Gastroesophageal sphincter (tissue), 3 donors: ENCODE measurements around the gene SELENOI.
A peak's percentile ranks its signal among the peaks of the same experiment; 100 is the strongest.

Experiments used
- CTCF ChIP-seq, 4 experiments: fragments of 200-600 bp in 2 of 4; fragments of 450-650 bp in 2 of 4; sonication (generic) in 1 of 4; IDR thresholded peaks; one replicate each; pipeline ENCODE4 v1.5.1; 2017 to 2019; ENCODE audit warnings: antibody characterized with exemption in 4 of 4, mild to moderate bottlenecking in 2 of 4, moderate library complexity in 2 of 4
- EP300 ChIP-seq: sonication (generic); formaldehyde crosslinking; IDR thresholded peaks from one replicate; pipeline ENCODE4 v1.6.1; 2017; ENCODE audit warnings: antibody characterized with exemption, mild to moderate bottlenecking
- POLR2A ChIP-seq, 2 donors: fragments of 450-650 bp; IDR thresholded peaks; one replicate each; pipeline ENCODE4 v1.6.1; 2017; ENCODE audit warnings: antibody characterized with exemption in 2 of 2, mild to moderate bottlenecking in 2 of 2, moderate library complexity in 1 of 2

GRCh38 chr2:26330114-26330549 is 15.8 kb upstream of the SELENOI start:
- TF ChIP-seq POLR2A (IDR thresholded peaks at IDR 0.05) (no peak), CTCF (IDR thresholded peaks at IDR 0.05) (peak; percentile 76 to 90 (median 85)), EP300 (no peak)
